ENCODE results near the gene SLCO3A1.

The SLCO3A1 gene

DNA sequence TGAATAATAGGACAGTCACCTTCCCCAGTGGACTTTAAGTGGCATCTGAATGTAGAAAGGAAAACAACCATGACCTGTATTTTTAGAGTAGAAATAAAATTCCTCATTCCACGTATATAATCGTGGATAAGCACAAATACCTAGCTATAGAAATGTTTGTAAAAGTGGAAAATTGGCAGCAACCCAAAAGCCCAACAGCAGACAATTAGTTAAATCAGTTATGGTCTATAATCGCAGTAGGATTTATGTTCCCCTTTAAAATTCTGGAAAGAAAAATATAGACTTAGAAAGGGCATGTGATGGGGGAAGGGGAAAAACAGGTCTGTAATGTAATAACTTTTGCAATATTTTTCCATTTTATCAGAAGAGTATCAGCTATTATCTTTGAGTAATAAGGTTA is 298.2 kb downstream of the SLCO3A1 start:
- no peak for TF ChIP-seq ZNF214 (tag by site-specific recombination; IDR thresholded peaks at IDR 0.05; ENCODE audit: borderline replicate concordance)
- TF ChIP-seq, protein P1, sequence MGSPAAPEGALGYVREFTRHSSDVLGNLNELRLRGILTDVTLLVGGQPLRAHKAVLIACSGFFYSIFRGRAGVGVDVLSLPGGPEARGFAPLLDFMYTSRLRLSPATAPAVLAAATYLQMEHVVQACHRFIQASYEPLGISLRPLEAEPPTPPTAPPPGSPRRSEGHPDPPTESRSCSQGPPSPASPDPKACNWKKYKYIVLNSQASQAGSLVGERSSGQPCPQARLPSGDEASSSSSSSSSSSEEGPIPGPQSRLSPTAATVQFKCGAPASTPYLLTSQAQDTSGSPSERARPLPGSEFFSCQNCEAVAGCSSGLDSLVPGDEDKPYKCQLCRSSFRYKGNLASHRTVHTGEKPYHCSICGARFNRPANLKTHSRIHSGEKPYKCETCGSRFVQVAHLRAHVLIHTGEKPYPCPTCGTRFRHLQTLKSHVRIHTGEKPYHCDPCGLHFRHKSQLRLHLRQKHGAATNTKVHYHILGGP (tag by site-specific recombination; IDR thresholded peaks at IDR 0.05): peak; percentile 31; the same call in 1 of the 2 replicates
- TF ChIP-seq ZNF837 (tag by site-specific recombination; IDR thresholded peaks at IDR 0.05): no peak
- TF ChIP-seq, protein P2, sequence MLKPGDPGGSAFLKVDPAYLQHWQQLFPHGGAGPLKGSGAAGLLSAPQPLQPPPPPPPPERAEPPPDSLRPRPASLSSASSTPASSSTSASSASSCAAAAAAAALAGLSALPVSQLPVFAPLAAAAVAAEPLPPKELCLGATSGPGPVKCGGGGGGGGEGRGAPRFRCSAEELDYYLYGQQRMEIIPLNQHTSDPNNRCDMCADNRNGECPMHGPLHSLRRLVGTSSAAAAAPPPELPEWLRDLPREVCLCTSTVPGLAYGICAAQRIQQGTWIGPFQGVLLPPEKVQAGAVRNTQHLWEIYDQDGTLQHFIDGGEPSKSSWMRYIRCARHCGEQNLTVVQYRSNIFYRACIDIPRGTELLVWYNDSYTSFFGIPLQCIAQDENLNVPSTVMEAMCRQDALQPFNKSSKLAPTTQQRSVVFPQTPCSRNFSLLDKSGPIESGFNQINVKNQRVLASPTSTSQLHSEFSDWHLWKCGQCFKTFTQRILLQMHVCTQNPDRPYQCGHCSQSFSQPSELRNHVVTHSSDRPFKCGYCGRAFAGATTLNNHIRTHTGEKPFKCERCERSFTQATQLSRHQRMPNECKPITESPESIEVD (tag by site-specific recombination; IDR thresholded peaks at IDR 0.05): peak; percentile 90
- TF ChIP-seq ZNF830 (tag by site-specific recombination; IDR thresholded peaks at IDR 0.05; ENCODE audit: low read depth): no peak
- TF ChIP-seq ZNF175 (tag by site-specific recombination; IDR thresholded peaks at IDR 0.05): no peak
- TF ChIP-seq ZNF843 (tag by site-specific recombination; IDR thresholded peaks at IDR 0.05): no peak
- TF ChIP-seq ZNF423 (tag by site-specific recombination; IDR thresholded peaks at IDR 0.05): no peak
- TF ChIP-seq, protein P3, sequence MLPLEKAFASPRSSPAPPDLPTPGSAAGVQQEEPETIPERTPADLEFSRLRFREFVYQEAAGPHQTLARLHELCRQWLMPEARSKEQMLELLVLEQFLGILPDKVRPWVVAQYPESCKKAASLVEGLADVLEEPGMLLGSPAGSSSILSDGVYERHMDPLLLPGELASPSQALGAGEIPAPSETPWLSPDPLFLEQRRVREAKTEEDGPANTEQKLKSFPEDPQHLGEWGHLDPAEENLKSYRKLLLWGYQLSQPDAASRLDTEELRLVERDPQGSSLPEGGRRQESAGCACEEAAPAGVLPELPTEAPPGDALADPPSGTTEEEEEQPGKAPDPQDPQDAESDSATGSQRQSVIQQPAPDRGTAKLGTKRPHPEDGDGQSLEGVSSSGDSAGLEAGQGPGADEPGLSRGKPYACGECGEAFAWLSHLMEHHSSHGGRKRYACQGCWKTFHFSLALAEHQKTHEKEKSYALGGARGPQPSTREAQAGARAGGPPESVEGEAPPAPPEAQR (tag by site-specific recombination; IDR thresholded peaks at IDR 0.05): no peak
- TF ChIP-seq, protein P4, sequence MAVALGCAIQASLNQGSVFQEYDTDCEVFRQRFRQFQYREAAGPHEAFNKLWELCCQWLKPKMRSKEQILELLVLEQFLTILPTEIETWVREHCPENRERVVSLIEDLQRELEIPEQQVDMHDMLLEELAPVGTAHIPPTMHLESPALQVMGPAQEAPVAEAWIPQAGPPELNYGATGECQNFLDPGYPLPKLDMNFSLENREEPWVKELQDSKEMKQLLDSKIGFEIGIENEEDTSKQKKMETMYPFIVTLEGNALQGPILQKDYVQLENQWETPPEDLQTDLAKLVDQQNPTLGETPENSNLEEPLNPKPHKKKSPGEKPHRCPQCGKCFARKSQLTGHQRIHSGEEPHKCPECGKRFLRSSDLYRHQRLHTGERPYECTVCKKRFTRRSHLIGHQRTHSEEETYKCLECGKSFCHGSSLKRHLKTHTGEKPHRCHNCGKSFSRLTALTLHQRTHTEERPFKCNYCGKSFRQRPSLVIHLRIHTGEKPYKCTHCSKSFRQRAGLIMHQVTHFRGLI (tag by site-specific recombination; IDR thresholded peaks at IDR 0.05): peak; percentile 94
- TF ChIP-seq FEZF1 (tag by site-specific recombination; IDR thresholded peaks at IDR 0.05): peak; percentile 56; the same call in 1 of the 2 replicates
- TF ChIP-seq, protein P5, sequence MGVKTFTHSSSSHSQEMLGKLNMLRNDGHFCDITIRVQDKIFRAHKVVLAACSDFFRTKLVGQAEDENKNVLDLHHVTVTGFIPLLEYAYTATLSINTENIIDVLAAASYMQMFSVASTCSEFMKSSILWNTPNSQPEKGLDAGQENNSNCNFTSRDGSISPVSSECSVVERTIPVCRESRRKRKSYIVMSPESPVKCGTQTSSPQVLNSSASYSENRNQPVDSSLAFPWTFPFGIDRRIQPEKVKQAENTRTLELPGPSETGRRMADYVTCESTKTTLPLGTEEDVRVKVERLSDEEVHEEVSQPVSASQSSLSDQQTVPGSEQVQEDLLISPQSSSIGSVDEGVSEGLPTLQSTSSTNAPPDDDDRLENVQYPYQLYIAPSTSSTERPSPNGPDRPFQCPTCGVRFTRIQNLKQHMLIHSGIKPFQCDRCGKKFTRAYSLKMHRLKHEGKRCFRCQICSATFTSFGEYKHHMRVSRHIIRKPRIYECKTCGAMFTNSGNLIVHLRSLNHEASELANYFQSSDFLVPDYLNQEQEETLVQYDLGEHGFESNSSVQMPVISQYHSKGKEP (tag by site-specific recombination; IDR thresholded peaks at IDR 0.05): peak; percentile 67; the same call in 1 of the 2 replicates
- no peak for TF ChIP-seq ZNF366 (tag by site-specific recombination; conservative IDR thresholded peaks at IDR 0.05)
- TF ChIP-seq BCL11A (tag by site-specific recombination; IDR thresholded peaks at IDR 0.05; ENCODE audit: low read depth): no peak
- TF ChIP-seq, protein P6, sequence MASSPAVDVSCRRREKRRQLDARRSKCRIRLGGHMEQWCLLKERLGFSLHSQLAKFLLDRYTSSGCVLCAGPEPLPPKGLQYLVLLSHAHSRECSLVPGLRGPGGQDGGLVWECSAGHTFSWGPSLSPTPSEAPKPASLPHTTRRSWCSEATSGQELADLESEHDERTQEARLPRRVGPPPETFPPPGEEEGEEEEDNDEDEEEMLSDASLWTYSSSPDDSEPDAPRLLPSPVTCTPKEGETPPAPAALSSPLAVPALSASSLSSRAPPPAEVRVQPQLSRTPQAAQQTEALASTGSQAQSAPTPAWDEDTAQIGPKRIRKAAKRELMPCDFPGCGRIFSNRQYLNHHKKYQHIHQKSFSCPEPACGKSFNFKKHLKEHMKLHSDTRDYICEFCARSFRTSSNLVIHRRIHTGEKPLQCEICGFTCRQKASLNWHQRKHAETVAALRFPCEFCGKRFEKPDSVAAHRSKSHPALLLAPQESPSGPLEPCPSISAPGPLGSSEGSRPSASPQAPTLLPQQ (tag by site-specific recombination; IDR thresholded peaks at IDR 0.05): 0 out of 2 replicates have a peak, but pooled peaks have one; percentile 25
- TF ChIP-seq ZNF211 (tag by site-specific recombination; IDR thresholded peaks at IDR 0.05; ENCODE audit: low read depth): no peak
- peaks cover 19% of the 10 kb centered on the region for H3K4me1 ChIP-seq (ENCODE audit: control insufficient read depth, insufficient read depth, low read length)
- peak overlapping the region; percentile 29; the same call in 1 of the 2 replicates for H3K27ac ChIP-seq (ENCODE audit: extremely low read depth, low read depth, low read length)
- no peaks in the 10 kb centered on the region for H3K9me3 ChIP-seq (ENCODE audit: control insufficient read depth, insufficient read depth, low read depth, low read length)
- ChIA-PET CTCF (no interaction called here), POLR2A (no interaction called here)
- H3K4me3 ChIP-seq (ENCODE audit: low read depth, low read length): no peak overlapping the region
- no peaks in the 10 kb centered on the region for H3K36me3 ChIP-seq (ENCODE audit: control insufficient read depth in 2 of 2, insufficient read depth in 1 of 2, low read length in 2 of 2)
